ENCODE data around the gene FRG1.
"Not testable (repeated sequence)": the region's sequence is repeated elsewhere in the genome, so short reads cannot be mapped to it uniquely, and the experiment has no call there.

FRG1 gene

DNA sequence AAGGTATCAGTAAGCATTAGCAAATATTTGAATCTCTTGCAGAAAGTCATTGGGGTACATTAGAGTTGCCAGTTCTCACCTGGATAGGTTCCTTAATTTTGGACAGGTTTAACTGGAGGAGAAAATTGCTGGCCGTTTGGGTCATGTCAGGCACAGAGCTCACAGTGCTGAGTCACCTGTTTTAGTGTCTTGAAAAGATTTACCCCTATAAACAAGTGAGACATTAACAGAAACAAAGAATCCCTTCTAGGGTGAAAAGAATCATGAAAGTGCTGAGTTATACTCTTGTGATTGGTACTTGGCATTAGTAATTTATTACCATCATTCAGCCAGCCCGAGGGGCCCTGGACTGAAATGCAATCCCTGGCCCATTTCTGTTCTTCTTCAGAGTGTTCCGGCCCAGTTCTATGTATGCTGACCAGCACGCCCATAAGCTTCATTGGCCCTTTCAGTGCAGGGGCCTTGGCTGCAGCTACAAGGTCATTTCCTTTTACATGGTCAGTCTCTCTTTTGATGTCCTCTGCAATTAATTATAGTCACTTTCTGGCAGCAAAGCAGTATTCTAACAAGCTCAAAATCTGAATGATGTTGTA is 45.1 kb downstream of the FRG1 start:
- not testable (repeated sequence) for DNase-seq

DNA sequence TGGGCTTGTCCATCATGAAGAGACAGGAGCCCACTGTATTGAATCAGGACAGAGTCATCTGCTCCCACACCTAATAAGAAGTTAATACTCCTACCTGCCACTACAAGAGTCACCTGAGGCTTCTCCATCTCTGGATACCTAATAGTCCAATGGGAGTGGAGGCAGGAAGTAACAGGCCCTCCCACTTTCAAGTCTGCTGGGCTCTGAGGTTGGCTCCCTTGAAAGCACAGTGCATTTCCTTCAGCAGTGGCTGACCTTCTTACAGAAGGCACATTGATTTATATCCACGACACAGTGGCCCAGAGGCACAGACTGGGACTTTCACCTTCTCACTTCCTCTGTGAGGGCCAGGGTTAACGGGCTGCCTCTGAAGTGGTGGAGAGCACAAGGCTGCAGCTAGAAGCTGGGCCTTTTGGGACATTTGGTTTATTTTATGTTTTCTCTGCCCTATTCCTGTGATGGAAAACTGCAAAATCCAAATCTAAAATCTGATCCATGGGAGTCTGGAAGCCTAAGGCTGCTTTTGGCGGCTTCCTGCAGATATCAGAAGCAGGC is 48.3 kb downstream of the FRG1 start:
- DNase-seq = no peak

DNA sequence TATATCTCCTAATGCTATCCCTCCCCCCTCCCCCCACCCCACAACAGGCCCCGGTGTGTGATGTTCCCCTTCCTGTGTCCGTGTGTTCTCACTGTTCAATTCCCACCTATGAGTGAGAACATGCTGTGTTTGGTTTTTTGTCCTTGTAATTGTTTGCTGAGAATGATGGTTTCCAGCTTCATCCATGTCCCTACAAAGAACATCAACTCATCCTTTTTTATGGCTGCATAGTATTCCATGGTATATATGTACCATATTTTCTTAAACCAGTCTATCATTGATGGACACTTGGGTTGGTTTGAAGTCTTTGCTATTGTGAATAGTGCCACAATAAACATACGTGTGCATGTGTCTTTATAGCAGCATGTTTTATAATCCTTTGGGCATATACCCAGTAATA is 49.3 kb downstream of the FRG1 start:
- DNase-seq = not testable (repeated sequence)

All from stimulated activated CD8-positive, alpha-beta memory T cell treated with anti-CD3 and anti-CD28 coated beads, Interleukin-4, amount 100 ng/mL, for 48 hours (primary cell).